Uterus (tissue), 4 donors: ENCODE data around the gene SCGB1D4. TPM values are rescaled to one million over a fixed set of nuclear protein-coding genes. Genes with fewer than 3 reads are reported as not detected.

Experiments used
- DNase-seq, 2 donors: peaks; one replicate each; pipeline ENCODE4 v3.0.0-alpha.2; 2019 to 2020
- H3K27ac ChIP-seq, 2 donors: fragments of 200-600 bp; sonication (generic); 1 replicate in 1 of 2; 2 replicates in 1 of 2; pipeline ENCODE4 v1.5.1; 2016 to 2018
- H3K27me3 ChIP-seq, 2 donors: fragments of 200-600 bp; sonication (generic); one replicate each; pipeline ENCODE4 v1.5.1; 2018 to 2019; ENCODE audit warnings: control low read depth in 1 of 2
- H3K36me3 ChIP-seq, 2 donors: fragments of 200-600 bp; sonication (generic); one replicate each; pipeline ENCODE4 v1.5.1; 2019; ENCODE audit warnings: control low read depth in 1 of 2
- H3K4me1 ChIP-seq, 2 donors: fragments of 200-600 bp; sonication (generic); one replicate each; pipeline ENCODE4 v1.5.1; 2018 to 2019; ENCODE audit warnings: control low read depth in 1 of 2
- H3K4me3 ChIP-seq, 2 donors: fragments of 200-600 bp; sonication (generic); 1 replicate in 1 of 2; 2 replicates in 1 of 2; pipeline ENCODE4 v1.5.1; 2018 to 2019; ENCODE audit warnings: mild to moderate bottlenecking in 1 of 2
- H3K9me3 ChIP-seq, 2 donors: fragments of 200-600 bp; sonication (generic); one replicate each; pipeline ENCODE4 v1.5.1; 2019; ENCODE audit warnings: control low read depth in 1 of 2
- CTCF ChIP-seq, 4 experiments: fragments of 200-600 bp in 2 of 4; fragments of 450-650 bp in 2 of 4; sonication (generic) in 2 of 4; IDR thresholded peaks; one replicate each; pipeline ENCODE4 v1.5.1; 2016 to 2019; ENCODE audit warnings: antibody characterized with exemption in 4 of 4, mild to moderate bottlenecking in 2 of 4, moderate library complexity in 1 of 4
- POLR2A ChIP-seq, 2 donors: fragments of 450-650 bp; IDR thresholded peaks; one replicate each; pipeline ENCODE4 v1.6.1; 2016; ENCODE audit warnings: antibody characterized with exemption in 2 of 2, mild to moderate bottlenecking in 1 of 2, moderate library complexity in 1 of 2
- intact Hi-C: fragments of 100-400 bp; cut with DNase I; formaldehyde crosslinking; loops from one replicate; pipeline ENCODE4 v1.15.1; 2023; ENCODE audit warnings: low total_unique reads
- total RNA-seq, 4 donors: library from RNA; depleted of rRNA in 3 of 4; stranded (reverse); fragments of >200 nt in 3 of 4; gene quantifications; one replicate each; pipeline versions ENCODE4 v1.1.0 to v1.2.4, GENCODE V29; 2014 to 2023
- donor health status: DM: yes; HTN: yes; CAD: no.

SCGB1D4 gene
- total RNA-seq, 4 donors from 2014 or later: 2.0 to 10.6 TPM; not detected in 2

- no peak for DNase-seq
- no peak within 1 kb of the TSS for H3K4me3 ChIP-seq
- intact Hi-C loops: no loop called here
- H3K36me3 ChIP-seq: no peaks in the 10 kb centered on the region
- TF ChIP-seq POLR2A (IDR thresholded peaks at IDR 0.05) (no peak), CTCF (IDR thresholded peaks at IDR 0.05) (no peak)
- no peaks in the 10 kb centered on the region for H3K9me3 ChIP-seq
- no peaks in the 10 kb centered on the region for H3K4me1 ChIP-seq
- no peaks in the 10 kb centered on the region for H3K27me3 ChIP-seq
- no peak within 1 kb of the TSS for H3K27ac ChIP-seq
These were observed 29.1 kb downstream of the SCGB1D4 start, which contains the start of gene SCGB2A2 for GRCh38 chr11:62269654-62270278. Gene SCGB2A2 (plus strand): TSS chr11:62270158. CDS start chr11:62270217, 59 bp downstream.

- Histone ChIP-seq H3K4me3 (no peak overlapping the region), H3K4me1 (no peaks in the 10 kb centered on the region), H3K36me3 (no peaks in the 10 kb centered on the region), H3K27ac (no peak overlapping the region), H3K27me3 (no peaks in the 10 kb centered on the region), H3K9me3 (no peaks in the 10 kb centered on the region)
- TF ChIP-seq CTCF (IDR thresholded peaks at IDR 0.05): no peak
- no peak for TF ChIP-seq POLR2A (IDR thresholded peaks at IDR 0.05)
- intact Hi-C loops: no loop called here
- DNase-seq: no peak
These were observed 31.3 kb downstream of the SCGB1D4 start for GRCh38 chr11:62267576-62267975.

- Histone ChIP-seq H3K27me3 (no peaks in the 10 kb centered on the region), H3K4me1 (no peaks in the 10 kb centered on the region), H3K27ac (no peak overlapping the region), H3K36me3 (no peaks in the 10 kb centered on the region), H3K9me3 (no peaks in the 10 kb centered on the region), H3K4me3 (no peak overlapping the region)
- no peak for DNase-seq
- intact Hi-C loops: no loop called here
- TF ChIP-seq POLR2A (IDR thresholded peaks at IDR 0.05) (no peak), CTCF (IDR thresholded peaks at IDR 0.05) (no peak)
These were observed 31.8 kb downstream of the SCGB1D4 start for GRCh38 chr11:62267050-62267449.

GRCh38 chr11:62266558-62266957 is 32.3 kb downstream of the SCGB1D4 start:
- DNase-seq: no peak

More at GRCh38 chr11:62266558-62266957, 32.3 kb downstream of the SCGB1D4 start:
- TF ChIP-seq CTCF (IDR thresholded peaks at IDR 0.05): no peak
- TF ChIP-seq POLR2A (IDR thresholded peaks at IDR 0.05): no peak
- Histone ChIP-seq H3K4me1 (no peaks in the 10 kb centered on the region), H3K27me3 (no peaks in the 10 kb centered on the region), H3K36me3 (no peaks in the 10 kb centered on the region), H3K9me3 (no peaks in the 10 kb centered on the region), H3K27ac (no peak overlapping the region), H3K4me3 (no peak overlapping the region)
- intact Hi-C loops: no loop called here
